ENCODE data around the gene E2F6.

The E2F6 gene

DNA sequence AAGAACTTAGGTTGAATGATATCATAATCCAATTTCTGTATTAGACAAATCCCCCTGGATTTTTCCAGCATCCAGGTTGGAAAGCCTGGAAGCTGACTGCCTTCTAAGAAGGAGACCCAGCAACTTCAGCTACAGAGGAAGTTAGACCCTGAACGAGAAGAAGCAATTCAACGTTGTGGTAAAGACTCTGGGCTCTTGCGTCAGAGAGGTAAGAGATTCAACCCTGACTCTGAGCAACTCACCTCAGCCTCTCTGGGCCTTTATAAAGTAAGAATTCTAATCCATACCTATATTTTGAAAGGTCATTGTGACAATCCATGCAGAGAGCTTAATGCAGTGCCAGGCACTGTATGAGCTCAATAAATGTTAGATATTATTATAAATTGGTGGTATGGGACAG lies 9.7 kb downstream of the E2F6 start:
- Histone ChIP-seq H3K4me1 (ENCODE audit: control insufficient read depth in 1 of 2, insufficient read depth in 1 of 2, low read depth in 1 of 2, low read length in 1 of 2) (peaks cover 6 to 7% of the 10 kb centered on the region in 2 experiments), H3K36me3 (peaks cover 5% of the 10 kb centered on the region), H3K27ac (no peak overlapping the region), H3K4me3 (ENCODE audit: low read depth in 1 of 2, low read length in 1 of 2) (no peak overlapping the region), H3K27me3 (no peaks in the 10 kb centered on the region), H3K9me3 (no peaks in the 10 kb centered on the region)
- TF ChIP-seq, protein P1, sequence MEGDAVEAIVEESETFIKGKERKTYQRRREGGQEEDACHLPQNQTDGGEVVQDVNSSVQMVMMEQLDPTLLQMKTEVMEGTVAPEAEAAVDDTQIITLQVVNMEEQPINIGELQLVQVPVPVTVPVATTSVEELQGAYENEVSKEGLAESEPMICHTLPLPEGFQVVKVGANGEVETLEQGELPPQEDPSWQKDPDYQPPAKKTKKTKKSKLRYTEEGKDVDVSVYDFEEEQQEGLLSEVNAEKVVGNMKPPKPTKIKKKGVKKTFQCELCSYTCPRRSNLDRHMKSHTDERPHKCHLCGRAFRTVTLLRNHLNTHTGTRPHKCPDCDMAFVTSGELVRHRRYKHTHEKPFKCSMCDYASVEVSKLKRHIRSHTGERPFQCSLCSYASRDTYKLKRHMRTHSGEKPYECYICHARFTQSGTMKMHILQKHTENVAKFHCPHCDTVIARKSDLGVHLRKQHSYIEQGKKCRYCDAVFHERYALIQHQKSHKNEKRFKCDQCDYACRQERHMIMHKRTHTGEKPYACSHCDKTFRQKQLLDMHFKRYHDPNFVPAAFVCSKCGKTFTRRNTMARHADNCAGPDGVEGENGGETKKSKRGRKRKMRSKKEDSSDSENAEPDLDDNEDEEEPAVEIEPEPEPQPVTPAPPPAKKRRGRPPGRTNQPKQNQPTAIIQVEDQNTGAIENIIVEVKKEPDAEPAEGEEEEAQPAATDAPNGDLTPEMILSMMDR (IDR thresholded peaks at IDR 0.05) = no peak

DNA sequence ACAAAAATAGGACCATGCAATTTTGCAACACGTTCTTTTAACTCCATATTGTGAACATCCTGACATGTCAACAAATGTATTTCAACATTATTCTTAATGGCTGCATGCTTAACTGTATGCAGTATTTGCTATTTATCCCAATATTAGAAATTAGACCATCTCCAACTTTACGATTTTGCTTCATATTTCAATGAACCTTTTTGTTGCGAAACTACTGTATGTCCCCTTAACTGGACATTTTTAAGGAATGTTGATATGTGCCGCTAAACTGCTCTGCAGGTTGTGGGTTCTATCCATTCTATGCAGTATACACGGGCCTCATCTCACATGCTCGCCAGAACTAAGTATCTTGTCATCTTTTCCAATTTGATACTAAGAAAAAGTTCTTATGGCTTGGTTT lies 11.1 kb downstream of the E2F6 start:
- Histone ChIP-seq H3K27me3 (no peaks in the 10 kb centered on the region), H3K36me3 (peaks cover 10% of the 10 kb centered on the region), H3K4me1 (ENCODE audit: control insufficient read depth in 1 of 2, insufficient read depth in 1 of 2, low read depth in 1 of 2, low read length in 1 of 2) (peaks cover 6 to 7% of the 10 kb centered on the region in 2 experiments), H3K9me3 (no peaks in the 10 kb centered on the region), H3K27ac (no peak overlapping the region), H3K4me3 (ENCODE audit: low read depth in 1 of 2, low read length in 1 of 2) (no peak overlapping the region)
- TF ChIP-seq, protein P1 (IDR thresholded peaks at IDR 0.05) = no peak

DNA sequence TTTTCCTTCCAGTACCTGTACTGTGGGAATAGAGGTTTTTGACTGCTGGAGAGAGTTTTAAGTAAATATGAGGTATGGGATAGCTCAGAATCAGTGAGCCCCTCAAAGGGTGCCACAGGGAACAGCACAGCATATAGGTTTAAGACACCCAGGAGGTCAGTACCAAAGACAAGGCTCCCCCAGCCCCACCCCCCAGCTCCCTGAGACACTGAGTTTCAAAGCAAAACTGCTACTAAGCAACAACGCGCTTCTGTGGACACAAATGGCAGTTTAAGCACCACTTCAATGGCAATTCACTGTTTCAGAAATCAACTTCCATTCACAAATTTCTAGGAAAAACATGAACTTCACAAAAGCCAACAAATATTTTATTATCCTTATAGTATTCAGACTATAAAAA lies 15.2 kb downstream of the E2F6 start:
- H3K36me3 ChIP-seq = peaks cover 10% of the 10 kb centered on the region

DNA sequence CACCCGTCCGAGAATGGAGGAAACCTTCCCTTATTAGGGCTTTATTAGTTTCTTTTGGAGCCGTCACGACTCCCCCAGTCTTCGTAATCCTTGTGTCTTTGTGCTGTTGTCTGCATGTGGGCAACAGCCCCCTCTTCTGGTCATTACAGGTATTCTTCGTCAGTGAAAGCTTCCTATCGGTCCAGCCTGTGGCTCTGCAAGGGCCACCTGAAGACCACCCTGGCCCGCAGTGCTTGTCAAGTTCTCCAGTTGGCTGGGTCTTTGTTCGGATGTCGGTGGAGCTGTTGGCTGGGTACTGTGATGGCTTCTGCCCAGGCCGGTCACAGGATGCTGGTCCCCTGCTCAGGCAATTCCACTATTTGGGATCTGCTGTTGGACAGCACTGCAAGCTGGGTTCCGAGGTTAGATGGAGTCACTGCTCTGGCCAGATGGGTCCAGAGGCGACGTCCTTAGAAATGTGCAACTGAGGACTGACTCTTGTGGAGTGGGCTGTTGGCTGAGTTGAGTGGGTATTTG lies 19.2 kb downstream of the E2F6 start:
- Histone ChIP-seq H3K4me1 (ENCODE audit: control insufficient read depth in 1 of 2, insufficient read depth in 1 of 2, low read depth in 1 of 2, low read length in 1 of 2) (no peaks in the 10 kb centered on the region), H3K9me3 (no peaks in the 10 kb centered on the region), H3K27me3 (no peaks in the 10 kb centered on the region), H3K36me3 (peaks cover 5% of the 10 kb centered on the region), H3K4me3 (ENCODE audit: low read depth in 1 of 2, low read length in 1 of 2) (no peak overlapping the region), H3K27ac (no peak overlapping the region)
- TF ChIP-seq, protein P1 (IDR thresholded peaks at IDR 0.05) = peak; percentile 45

More for the DNA sequence above, 15.2 kb downstream of the E2F6 start:
- Histone ChIP-seq H3K9me3 (no peaks in the 10 kb centered on the region), H3K4me3 (ENCODE audit: low read depth in 1 of 2, low read length in 1 of 2) (no peak overlapping the region), H3K27ac (no peak overlapping the region), H3K27me3 (no peaks in the 10 kb centered on the region), H3K4me1 (ENCODE audit: control insufficient read depth in 1 of 2, insufficient read depth in 1 of 2, low read depth in 1 of 2, low read length in 1 of 2) (no peaks in the 10 kb centered on the region)
- TF ChIP-seq, protein P1 (IDR thresholded peaks at IDR 0.05) = no peak

DNA sequence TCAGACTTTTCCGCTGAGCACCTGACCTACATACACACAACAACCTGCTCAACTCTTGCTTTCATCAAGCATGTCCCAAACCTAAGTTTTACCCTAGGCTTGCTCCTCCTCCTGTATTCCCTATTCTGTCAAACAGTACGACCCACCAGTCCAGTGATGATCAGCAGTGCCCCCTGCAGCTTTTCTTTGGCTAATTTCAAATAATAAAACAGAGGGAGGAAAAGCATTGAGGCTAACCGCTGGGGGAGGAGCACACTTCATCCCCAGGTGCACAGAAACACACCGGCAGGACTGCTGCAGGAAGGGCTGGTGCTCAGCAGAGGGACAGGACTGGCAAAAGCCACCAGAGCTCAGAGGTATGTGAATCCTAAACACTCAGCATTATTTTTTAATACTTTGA lies 21.2 kb downstream of the E2F6 start:
- TF ChIP-seq, protein P1 (IDR thresholded peaks at IDR 0.05) = no peak
- no peaks in the 10 kb centered on the region for H3K27me3 ChIP-seq
- no peaks in the 10 kb centered on the region for H3K36me3 ChIP-seq
- no peaks in the 10 kb centered on the region for H3K4me1 ChIP-seq (ENCODE audit: control insufficient read depth in 1 of 2, insufficient read depth in 1 of 2, low read depth in 1 of 2, low read length in 1 of 2)
- H3K4me3 ChIP-seq (ENCODE audit: low read depth in 1 of 2, low read length in 1 of 2) = no peak overlapping the region
- no peak overlapping the region for H3K27ac ChIP-seq
- H3K9me3 ChIP-seq = no peaks in the 10 kb centered on the region
